NCI-H446 treated with DMSO at 0.1 percent for 48 hours (cell line): Measurements from ENCODE around the gene VSIG8.

Experiments
- DNase-seq: peaks from one replicate; lab custom pipeline; 2025; lab: John Stamatoyannopoulos, UW

The VSIG8 gene

DNA sequence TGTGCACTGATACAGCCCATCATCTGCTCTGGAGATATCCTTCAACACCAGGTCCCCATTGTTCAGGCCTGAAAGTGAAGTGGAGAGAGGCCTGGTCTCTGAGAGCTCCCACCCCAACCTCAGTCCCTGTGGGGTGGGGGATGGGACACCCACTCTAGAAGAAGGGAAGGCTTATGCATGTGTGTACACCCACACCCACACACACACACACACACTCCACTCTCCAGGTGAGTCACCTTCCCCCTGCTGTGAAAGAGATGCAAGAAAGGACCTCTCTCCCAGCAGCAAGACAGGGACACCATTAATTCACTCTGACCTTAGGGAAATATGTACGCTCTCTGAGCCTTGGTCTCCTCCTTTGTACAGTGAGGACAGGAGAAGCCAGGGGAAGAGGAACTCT lies 5.9 kb downstream of the VSIG8 start:
- no peak for DNase-seq

DNA sequence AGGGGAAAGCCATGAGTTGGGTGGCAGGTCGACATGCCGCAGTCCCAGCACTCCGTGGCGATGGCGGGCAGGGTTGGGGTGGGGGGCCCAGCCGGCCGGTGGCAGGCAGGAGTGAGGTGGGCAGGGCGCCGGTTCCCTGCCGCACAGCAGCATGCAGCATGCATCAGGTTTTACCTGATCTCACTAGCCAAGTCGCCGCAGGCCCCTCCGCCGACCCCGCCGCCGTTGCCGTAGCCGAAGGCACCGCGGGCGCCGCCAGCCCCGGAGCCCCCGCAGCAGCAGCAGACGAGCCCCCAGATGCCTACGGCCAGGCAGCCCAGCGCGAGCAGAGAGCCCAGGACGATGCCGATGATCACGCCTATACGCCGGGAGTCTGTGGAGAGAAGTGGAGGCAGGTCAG lies 6.7 kb downstream of the VSIG8 start:
- no peak for DNase-seq

DNA sequence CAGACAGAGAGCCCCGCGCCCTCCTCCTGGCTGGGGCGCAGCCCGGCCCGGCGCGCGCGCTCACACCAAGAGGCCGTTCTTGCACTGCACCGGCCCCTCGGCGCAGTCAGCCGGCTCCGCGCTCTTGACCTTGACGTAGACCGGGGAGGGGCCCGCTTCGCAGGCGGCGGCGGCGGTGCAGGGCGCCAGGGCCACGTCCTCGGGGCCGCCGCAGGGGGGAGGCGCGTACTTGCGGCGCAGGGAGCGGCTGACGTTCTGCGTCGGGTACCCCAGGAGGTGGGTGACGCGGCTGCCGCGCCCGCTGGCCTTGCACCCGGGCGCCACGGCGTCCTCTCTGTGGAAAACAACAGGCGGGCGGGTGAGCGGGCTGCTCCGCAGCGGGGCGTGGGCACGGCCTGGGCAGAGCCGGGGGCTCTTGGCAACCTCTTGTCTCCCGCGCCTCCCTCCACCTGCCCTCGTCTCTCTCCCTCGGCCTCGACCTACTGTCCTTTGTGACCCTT lies 7.7 kb downstream of the VSIG8 start:
- no peak for DNase-seq

DNA sequence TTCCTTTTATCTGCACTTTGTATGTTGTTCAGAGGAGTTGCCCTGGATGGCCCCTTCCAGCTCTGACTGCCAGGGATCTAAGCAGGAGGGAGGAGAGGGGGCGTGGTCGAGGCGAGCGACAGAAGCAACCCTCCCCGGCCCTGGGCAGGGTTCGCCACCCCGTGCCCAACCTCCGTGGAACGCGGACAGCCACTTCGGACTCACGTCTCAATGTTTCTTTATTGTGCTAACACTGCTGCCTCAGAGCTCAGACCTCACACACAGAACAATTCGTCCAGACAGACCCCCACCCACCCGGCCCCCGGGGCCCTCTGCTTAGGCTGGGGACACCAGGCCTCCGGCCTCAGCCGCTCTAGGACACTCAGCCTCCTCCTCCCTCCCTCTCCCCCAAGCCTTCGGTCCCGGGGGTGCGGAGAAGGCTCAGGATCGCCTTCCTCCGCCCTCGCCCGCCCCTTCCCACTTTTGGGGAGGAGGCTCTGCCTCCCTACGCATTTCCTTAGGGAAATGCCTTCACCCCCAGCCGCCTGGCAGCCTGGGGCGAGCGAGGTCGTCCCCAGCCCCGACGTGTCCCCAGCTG lies 8.3 kb downstream of the VSIG8 start:
- no peak for DNase-seq

DNA sequence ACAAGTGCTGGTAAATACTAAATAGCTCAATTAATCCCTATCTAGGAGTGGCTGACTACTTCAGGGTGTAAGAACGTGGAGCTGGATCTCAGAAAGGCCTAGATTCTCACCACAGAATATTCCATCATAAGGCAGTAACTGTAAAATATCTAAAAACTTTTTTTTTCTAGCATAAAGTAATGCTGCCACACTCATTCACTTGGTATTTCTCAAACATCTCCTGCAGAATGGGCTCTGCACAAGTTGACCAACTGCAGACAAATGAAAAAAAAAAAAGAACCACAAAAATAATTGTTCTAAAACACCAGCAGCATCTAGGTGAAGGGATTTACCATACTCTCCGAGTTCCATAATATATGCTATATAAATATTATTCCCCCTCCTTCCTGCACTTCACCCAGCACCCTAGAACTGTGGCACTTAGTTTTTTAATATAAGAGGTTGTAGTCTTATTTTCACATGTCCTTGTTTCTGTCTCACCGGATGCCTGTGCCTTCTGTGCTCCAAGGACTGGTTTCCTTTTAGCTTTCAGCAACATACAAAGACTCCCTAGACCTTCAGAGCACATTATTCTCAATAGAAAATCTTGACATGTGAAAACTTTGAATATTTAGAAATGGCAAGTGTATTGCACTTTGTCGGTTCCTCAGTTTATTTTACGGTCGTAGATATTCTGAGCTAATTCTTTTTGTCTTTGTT lies 8.9 kb downstream of the VSIG8 start:
- DNase-seq, result no peak

DNA sequence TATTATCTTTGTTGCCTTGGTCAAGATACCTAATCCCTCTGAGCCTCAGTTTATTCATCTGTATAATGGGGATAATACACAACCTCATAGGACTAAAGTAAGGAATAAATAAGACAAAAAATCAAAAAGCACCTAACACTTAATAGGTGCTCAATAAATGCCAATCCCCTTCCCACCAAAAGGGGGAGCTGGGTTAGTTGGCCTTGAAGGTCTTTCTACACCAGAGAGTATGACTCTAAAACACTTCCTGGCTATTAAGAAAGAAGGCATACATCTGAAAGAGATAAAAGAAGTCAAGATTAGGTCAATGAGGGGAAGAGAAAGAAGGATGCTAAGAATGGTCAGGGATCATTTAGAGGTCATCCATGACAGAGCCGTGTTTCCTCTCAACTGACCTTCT lies 11.1 kb downstream of the VSIG8 start:
- DNase-seq, result no peak

DNA sequence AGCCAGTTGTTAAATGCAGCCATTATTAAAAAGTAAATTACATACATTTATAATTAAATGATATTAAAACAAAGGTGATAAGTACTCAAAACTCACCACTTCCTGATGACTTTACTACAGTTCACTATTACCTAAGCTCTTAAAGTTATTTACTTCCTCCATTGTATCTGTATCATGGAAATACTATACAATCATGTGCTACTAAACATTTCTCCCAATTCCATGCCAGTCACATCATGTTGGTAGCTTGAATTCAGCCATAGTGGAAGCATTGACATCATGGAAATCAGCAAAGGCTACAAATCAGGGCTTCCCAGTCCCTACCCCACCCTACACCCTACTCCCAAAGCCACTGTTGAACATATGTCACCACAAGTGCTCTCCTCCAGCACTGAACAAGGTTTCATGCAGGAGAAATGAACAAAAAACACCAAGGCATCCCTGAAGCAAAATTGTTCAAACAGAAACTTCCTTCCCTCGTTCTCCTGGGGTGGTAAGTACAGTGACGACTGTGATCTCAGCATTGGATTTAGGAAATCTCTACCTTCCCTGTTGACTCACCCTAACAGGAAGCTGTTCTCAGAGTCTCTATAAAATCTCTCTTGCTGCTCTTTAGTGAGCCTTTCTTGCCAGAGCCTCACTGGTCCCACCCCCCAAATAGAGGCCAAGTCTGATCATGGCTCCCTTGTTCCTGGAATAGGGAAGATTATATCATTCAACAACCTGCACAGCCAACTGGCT lies 12.7 kb downstream of the VSIG8 start:
- DNase-seq, result no peak

DNA sequence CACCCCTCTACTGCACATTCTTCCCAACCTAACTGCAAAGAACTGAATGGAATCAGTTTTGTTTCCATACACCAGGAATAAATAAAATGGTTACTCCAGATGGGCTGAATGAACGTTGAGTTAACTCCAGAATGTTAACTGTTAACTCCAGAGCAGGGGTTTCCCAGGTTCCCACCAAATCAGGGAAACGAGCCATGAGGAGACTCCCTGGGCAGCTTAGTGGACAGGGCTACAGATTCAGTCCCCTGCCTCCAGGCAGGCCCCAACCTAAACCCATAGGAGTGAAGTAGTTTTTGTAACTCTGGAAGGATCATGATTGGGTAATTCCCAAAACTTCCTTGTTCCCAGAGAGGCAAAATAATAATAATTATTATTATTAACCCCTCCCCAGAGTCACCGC lies 14.1 kb downstream of the VSIG8 start:
- no peak for DNase-seq

DNA sequence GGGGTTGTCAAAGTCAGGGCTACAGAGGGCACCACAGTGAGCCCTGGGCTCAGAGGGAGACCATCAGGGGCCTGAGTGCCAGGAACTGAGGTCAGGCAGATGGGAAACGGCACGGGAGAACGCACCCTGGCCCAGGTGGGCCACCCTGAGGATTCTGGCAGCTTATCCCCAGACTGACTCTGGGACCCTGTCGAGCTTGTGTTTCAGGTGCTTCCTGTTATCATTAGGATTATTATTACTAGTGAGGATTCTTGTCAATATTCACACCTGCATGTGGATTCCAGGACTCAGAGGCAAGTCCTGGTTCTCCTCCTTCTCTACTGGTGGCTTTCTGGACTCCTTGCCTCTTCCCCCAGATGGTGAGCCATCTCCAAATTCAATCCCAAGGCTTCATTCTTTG lies 15.2 kb downstream of the VSIG8 start:
- DNase-seq, result no peak

DNA sequence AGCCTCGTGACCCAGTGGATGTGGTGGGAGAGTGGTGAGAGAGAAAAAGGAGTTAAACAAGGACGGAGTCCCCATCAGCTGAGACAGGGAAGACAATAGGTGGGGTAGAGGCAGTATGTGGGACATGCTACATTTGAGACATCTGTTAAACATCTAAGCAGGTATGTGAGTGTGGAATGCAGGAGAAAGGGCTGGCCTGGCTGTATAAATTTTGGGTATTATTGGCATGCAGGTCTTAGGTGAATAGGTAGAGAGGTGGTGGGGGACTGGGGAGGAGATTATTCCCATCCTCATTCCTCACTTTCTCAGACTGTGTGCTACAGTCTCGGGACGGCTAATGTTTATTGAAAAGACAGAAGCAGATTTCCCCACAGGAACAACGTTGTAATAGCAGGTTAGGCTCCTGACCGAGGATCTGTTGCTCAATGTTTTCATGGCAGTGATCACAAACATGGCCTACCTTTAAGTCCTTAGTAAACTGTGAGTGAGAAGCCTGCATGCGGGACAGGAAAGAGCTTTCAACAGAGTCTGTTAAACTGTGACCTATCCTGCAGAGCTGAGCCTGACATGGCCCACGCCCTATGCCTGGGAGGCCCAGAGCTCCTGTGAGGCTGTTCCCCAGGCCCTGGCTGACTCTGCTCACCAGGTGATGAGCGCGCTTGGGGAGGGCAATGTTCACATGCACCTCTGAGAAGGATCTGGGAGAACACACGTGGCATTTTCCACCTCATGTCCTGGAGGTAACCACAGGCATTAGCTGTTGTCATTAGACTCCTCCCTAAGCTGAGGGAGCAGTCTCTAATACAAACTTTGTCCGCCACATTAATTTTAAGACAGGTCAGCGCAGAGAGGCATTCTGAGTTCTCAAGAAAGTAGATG lies 16.5 kb downstream of the VSIG8 start:
- DNase-seq, result no peak

DNA sequence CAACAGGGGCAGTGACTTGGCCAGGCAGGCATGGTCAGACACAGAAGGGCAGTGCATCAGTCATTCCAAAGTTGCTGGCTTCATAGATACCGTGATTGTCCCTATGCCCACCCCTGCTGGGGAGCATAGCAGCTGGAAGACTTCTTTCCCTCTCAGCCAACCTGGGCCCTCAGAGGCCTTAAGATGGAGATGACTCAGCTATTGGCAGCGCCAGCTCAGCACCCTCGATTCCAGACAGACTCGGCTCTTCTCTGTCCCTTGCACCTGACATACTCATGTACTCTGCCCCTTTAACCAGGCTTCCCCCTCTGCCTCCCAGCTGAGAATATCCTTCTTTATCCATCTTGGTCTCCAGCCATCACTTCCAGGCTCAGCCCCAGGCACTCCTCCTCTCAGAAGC lies 19.0 kb downstream of the VSIG8 start:
- no peak for DNase-seq

DNA sequence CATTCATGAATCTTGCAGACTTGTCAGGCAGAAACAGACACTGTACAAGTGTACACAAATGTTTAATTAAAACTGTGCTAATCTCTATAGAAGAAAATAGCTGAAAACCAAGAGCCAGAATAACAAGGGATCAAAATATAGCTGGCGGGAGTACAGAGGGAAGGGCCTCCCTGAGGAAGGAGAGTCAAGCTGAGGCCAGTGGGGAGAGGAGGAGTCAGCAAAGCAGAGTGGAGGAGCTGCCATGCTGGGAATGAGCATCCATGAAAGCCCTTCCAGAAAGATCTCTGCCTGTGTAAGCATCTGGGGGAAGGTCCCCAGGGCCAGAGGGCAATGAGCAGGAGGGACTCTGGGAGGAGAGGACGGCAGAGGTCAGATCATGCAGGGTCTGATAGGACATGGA lies 20.7 kb downstream of the VSIG8 start:
- DNase-seq, result no peak

DNA sequence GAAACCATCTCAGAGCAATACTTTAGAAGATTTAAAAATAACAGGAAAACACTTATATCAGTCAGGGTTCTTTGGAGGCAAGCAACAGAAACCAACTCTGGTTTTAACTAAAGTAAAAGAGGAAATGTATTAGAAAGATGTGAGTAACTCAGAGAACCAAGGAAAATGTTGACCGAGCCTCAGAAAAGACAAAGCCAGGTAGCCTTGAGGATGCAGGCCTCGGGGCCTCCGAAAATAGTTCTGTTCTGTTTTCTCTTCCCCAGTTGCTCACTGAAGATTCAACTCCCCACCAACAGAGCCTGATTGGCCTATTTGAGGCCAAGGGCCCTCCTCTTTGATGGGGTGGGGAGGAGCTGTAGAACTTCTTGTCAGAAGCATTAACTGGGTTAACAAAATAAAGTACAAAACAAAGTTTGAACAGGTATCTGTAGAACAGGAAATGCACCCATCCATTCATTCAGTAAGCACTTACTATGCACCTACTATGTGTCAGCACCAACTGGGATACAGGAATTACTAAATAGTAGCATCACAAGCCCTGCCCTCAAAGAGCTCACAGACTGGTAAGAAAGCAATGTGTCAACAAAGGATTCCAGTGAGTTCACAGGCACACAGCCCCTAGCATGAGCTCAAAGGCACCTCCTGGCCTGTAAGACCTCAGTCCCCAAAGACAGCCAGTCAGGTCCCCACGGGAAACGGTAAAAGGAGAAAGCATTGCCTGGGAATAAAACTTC lies 23.2 kb downstream of the VSIG8 start:
- DNase-seq, result no peak

DNA sequence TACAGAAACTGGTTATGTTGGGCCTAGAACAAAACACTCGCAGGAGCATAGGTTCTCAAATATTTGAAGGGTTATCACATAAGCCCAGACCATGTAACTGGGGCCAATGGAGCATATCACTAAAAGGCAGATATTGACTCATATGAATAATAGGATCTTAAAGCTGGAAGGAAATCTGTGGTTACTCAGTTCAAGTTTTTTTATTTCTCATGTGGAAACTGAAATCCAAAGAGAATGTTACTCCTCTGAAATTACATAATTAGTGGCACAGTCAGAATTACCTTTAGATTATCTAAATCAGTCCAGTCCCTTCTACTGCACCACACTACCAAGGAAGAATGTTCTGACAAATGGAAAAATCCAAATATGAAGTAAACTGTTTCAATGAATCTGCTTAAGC lies 23.7 kb downstream of the VSIG8 start:
- DNase-seq, result no peak

DNA sequence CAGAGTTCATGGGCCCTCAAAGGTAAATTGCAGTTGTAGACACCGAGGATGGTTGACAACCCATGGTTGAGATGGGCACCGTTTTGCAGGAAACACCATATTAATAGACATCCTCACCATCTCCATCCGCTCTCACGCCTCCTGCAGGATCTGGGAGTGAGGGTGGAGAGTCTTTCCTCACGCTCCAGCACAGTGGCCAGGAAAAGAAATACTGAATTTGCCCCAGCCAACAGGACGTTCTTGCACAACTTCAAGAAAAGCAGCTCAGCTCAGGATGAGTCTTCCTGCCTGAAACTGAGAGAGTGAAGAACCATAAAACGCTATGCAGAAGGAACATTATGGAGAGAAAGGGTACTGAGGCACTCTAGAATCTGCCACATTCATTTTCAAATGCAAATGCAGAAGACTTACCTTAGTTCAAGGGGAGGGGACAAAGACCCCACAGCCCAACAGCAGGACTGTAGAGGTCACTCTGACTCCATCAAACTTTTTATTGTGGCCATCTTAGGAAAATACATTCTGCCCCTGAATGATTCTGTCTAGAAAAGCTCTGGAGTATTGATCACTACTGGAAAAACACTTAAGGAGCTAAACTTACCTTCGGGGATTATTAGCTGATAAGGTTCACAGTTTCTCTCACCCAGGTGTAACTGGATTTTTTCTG lies 26.5 kb downstream of the VSIG8 start:
- DNase-seq, result no peak

DNA sequence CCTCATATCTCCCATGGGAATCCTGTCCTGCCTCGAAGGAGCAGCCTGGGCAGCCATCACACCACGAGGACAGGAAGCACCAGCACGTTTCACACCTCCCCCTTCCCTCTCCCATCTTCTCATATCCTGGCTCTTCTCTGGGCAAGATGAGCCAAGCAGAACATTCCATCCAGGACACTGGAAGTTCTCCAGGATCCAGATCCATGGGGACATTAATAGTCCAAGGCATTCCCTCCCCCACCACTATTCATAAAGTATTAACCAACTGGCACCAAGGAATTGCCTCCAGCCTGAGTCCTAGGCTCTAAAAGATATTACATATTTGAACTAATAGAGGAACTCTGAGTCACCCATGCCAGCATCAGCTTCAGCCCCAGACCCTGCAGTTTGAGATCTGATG lies 27.1 kb downstream of the VSIG8 start:
- DNase-seq, result no peak

DNA sequence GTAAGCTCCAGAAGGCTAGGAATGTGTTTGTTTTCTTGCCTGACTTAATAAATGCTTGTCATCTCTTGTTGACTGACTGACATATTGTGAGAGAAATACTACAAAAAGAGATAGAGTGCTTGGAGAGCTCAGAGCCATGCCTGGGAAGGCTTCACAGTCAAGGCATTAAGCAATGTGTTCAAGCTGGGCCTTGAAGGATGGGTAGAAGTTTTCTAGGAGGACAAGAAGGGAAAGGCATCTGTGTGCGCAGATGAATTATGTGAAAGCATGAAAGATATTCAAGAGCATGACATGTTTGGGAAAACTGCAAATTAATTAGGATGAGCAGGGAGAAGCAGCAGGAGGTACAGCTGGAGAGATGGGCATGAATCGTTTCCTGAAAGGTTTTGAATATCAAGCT lies 30.1 kb downstream of the VSIG8 start:
- DNase-seq, result no peak

DNA sequence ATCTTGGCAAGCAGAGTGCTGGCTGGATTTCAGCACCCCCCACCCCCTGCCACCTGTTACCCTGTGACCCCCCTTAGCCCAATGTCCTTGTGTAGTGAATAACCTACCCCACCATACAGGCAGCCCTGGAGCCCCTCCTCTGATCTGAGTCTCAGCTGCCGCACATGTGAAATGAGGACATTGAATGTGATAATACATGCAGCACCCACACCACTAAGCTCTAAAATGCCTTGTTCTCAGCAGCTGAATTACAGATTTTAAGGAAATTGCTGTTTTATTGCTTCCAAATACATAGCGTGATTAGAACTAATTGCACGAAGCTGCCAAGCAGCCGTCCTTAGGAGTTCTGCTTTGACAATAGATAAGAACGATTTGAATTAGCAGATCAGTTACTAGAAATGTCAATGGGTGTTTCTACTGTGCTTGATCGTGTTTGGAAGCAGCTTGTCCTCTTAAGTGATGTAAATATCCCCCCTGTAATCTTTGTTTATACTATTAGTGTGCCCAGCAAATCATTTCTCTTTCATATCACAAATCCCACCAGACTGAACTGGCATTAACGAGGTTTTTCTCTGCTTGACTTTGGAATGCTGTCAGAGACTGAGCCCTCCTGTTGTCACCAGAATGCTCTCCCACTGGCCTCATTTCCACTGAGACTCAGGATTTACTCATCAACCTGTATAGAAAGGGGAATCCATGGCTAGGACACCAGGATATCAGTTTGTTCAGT lies 30.9 kb downstream of the VSIG8 start:
- no peak for DNase-seq

DNA sequence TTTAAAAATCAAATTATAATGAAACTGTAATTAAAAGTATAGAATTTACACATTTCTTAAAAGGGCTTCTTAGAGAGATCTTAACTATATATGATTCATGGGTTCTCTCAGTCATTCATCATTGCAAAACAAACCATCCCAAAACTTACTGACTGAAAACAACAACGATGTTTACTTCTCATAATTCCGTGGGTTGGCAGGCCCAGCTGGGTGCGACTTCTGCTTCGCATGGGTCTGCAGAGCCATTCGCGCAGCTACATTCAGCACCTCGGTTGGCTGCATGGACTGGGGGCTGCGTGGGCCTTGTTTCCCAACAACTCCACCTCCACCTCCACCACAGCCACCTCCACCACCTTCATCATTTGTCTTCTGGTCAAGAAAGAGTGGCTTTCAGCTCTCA lies 31.7 kb downstream of the VSIG8 start:
- no peak for DNase-seq

DNA sequence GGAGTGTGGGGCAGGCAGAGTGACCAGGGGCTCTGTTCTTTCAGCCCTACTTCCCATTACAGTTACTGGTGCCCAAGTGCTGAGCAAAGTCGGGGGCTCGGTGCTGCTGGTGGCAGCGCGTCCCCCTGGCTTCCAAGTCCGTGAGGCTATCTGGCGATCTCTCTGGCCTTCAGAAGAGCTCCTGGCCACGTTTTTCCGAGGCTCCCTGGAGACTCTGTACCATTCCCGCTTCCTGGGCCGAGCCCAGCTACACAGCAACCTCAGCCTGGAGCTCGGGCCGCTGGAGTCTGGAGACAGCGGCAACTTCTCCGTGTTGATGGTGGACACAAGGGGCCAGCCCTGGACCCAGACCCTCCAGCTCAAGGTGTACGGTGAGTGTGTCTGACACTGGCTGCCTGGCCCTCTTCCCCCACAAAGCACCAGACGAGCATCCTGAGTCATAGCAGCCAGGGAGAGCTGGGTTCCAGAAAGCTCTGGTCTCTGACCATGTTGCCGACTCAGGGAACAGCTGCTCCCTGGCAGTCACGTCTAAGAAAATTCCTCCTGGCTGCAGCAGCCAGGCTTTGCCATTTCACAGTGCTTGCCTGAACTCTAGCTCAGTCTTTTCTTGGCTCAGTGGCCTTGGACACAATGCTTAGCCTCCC lies 32.5 kb downstream of the VSIG8 start:
- DNase-seq, result peak; percentile 39
